ENCODE results near the gene VAV1.
"Not testable (repeated sequence)": the region's sequence is repeated elsewhere in the genome, so short reads cannot be mapped to it uniquely, and the experiment has no call there.

Gene VAV1

GRCh38 chr19:6796278-6796677 lies 23.8 kb downstream of the VAV1 start:
- Histone ChIP-seq H3K9me3 (ENCODE audit: severe bottlenecking) (peaks cover 15% of the 10 kb centered on the region), H3K27me3 (ENCODE audit: insufficient read depth, low read depth, severe bottlenecking) (peaks cover 49% of the 10 kb centered on the region), H3K27ac (no peak overlapping the region), H3K4me3 (ENCODE audit: low read depth, low read length) (no peak overlapping the region), H3K36me3 (no peaks in the 10 kb centered on the region)
- no peak for TF ChIP-seq CTCF (IDR thresholded peaks at IDR 0.05; ENCODE audit: low read depth, low read length)
- DNase-seq = no peak

- DNase-seq = no peak
Measured at GRCh38 chr19:6797646-6798045, 25.1 kb downstream of the VAV1 start.

GRCh38 chr19:6800160-6800790 lies 27.8 kb downstream of the VAV1 start:
- peaks cover 14% of the 10 kb centered on the region for H3K9me3 ChIP-seq (ENCODE audit: severe bottlenecking)
- DNase-seq; H3K36me3 ChIP-seq; H3K27ac ChIP-seq; H3K4me3 ChIP-seq (ENCODE audit: low read depth, low read length): not testable (repeated sequence)
- peaks cover 59% of the 10 kb centered on the region for H3K27me3 ChIP-seq (ENCODE audit: insufficient read depth, low read depth, severe bottlenecking)

More at GRCh38 chr19:6797646-6798045, 25.1 kb downstream of the VAV1 start:
- TF ChIP-seq CTCF (IDR thresholded peaks at IDR 0.05; ENCODE audit: low read depth, low read length) = no peak
- peaks cover 56% of the 10 kb centered on the region for H3K27me3 ChIP-seq (ENCODE audit: insufficient read depth, low read depth, severe bottlenecking)
- H3K4me3 ChIP-seq (ENCODE audit: low read depth, low read length) = no peak overlapping the region
- H3K36me3 ChIP-seq = no peaks in the 10 kb centered on the region
- no peak overlapping the region for H3K27ac ChIP-seq
- H3K9me3 ChIP-seq (ENCODE audit: severe bottlenecking) = peaks cover 16% of the 10 kb centered on the region

GRCh38 chr19:6800991-6801484 lies 28.5 kb downstream of the VAV1 start:
- H3K27me3 ChIP-seq (ENCODE audit: insufficient read depth, low read depth, severe bottlenecking) = peaks cover 61% of the 10 kb centered on the region
- no peak for DNase-seq
- no peak for TF ChIP-seq CTCF (IDR thresholded peaks at IDR 0.05; ENCODE audit: low read depth, low read length)
- no peak overlapping the region for H3K27ac ChIP-seq
- H3K36me3 ChIP-seq = no peaks in the 10 kb centered on the region
- no peak overlapping the region for H3K4me3 ChIP-seq (ENCODE audit: low read depth, low read length)
- peaks cover 13% of the 10 kb centered on the region for H3K9me3 ChIP-seq (ENCODE audit: severe bottlenecking)

GRCh38 chr19:6801485-6802086 lies 29.1 kb downstream of the VAV1 start:
- H3K27ac ChIP-seq = no peak overlapping the region

More at GRCh38 chr19:6801485-6802086, 29.1 kb downstream of the VAV1 start:
- Histone ChIP-seq H3K4me3 (ENCODE audit: low read depth, low read length) (no peak overlapping the region), H3K36me3 (no peaks in the 10 kb centered on the region), H3K9me3 (ENCODE audit: severe bottlenecking) (peaks cover 14% of the 10 kb centered on the region), H3K27me3 (ENCODE audit: insufficient read depth, low read depth, severe bottlenecking) (peaks cover 62% of the 10 kb centered on the region)
- DNase-seq = no peak
- no peak for TF ChIP-seq CTCF (IDR thresholded peaks at IDR 0.05; ENCODE audit: low read depth, low read length)
